ENCODE measurements around the gene MTCP1. TPM values are rescaled to one million over a fixed set of nuclear protein-coding genes. Genes with fewer than 3 reads are reported as not detected.

The MTCP1 gene
- total RNA-seq, 1 donor from 2014 or later: 13.0 TPM

DNA sequence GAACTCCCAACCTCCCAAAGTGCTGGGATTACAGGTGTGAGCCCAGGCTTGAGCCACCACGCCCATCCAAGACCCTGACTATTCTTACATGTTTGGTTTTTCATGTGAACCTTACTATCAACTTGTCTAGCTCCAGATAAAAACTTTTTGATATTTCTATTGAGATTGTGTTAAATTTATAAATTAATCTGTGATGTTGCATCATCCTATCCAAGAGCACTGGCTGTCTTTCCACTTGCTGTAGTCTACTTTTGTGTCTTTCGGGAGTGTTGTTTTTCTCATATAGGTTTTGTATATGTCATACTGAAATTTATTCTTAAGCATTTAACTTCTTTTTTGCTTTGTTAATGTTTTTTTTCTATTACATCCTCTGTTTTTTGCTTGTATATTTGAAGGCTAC lies 35.0 kb upstream of the MTCP1 start:
- Mint-ChIP-seq H3K4me1 (ENCODE audit: low read depth) (peaks cover 2% of the 10 kb centered on the region), H3K27me3 (no peaks in the 10 kb centered on the region), H3K27ac (no peak overlapping the region), H3K36me3 (ENCODE audit: insufficient read depth) (peaks cover 8% of the 10 kb centered on the region), H3K4me3 (ENCODE audit: low read depth) (no peak overlapping the region), H3K9me3 (ENCODE audit: low read depth) (peaks cover 11% of the 10 kb centered on the region)
- no peak for DNase-seq (ENCODE audit: low spot score, unreplicated experiment)
- TF ChIP-seq, protein P1, sequence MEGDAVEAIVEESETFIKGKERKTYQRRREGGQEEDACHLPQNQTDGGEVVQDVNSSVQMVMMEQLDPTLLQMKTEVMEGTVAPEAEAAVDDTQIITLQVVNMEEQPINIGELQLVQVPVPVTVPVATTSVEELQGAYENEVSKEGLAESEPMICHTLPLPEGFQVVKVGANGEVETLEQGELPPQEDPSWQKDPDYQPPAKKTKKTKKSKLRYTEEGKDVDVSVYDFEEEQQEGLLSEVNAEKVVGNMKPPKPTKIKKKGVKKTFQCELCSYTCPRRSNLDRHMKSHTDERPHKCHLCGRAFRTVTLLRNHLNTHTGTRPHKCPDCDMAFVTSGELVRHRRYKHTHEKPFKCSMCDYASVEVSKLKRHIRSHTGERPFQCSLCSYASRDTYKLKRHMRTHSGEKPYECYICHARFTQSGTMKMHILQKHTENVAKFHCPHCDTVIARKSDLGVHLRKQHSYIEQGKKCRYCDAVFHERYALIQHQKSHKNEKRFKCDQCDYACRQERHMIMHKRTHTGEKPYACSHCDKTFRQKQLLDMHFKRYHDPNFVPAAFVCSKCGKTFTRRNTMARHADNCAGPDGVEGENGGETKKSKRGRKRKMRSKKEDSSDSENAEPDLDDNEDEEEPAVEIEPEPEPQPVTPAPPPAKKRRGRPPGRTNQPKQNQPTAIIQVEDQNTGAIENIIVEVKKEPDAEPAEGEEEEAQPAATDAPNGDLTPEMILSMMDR (IDR thresholded peaks at IDR 0.05; ENCODE audit: unreplicated experiment): no peak

DNA sequence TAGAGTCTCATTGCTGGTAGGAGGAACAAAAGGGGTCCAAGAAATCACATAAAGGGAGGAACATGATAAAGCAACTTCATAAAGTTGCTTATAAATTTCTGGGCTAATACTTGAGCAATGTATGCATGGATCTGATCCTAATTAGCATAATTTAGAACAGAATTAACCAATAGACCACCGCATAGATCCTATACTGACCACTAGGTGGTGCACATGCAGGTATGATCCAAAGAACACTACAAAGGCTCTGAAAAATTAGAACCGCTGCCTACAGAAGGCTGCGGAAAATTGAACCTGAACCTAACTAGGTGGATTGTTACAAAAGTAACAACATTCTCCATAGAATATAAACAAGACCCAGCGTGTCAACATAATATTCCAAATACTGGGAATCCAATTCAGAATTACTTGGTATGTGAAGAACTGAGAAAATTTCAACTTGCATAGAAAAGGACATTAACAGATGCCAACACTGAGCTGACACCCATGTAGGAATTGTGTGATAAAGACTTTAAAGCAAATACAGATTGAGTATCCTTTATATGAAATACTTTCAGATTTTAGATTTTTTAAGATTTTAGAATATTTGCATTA lies 23.6 kb upstream of the MTCP1 start:
- H3K27ac Mint-ChIP-seq: no peak overlapping the region
- peaks cover 22% of the 10 kb centered on the region for H3K36me3 Mint-ChIP-seq (ENCODE audit: insufficient read depth)
- H3K4me1 Mint-ChIP-seq (ENCODE audit: low read depth): no peaks in the 10 kb centered on the region
- H3K4me3 Mint-ChIP-seq (ENCODE audit: low read depth): no peak overlapping the region
- DNase-seq (ENCODE audit: low spot score, unreplicated experiment): no peak
- no peaks in the 10 kb centered on the region for H3K27me3 Mint-ChIP-seq
- H3K9me3 Mint-ChIP-seq (ENCODE audit: low read depth): peaks cover 22% of the 10 kb centered on the region
- TF ChIP-seq, protein P1 (IDR thresholded peaks at IDR 0.05; ENCODE audit: unreplicated experiment): peak; percentile 68

DNA sequence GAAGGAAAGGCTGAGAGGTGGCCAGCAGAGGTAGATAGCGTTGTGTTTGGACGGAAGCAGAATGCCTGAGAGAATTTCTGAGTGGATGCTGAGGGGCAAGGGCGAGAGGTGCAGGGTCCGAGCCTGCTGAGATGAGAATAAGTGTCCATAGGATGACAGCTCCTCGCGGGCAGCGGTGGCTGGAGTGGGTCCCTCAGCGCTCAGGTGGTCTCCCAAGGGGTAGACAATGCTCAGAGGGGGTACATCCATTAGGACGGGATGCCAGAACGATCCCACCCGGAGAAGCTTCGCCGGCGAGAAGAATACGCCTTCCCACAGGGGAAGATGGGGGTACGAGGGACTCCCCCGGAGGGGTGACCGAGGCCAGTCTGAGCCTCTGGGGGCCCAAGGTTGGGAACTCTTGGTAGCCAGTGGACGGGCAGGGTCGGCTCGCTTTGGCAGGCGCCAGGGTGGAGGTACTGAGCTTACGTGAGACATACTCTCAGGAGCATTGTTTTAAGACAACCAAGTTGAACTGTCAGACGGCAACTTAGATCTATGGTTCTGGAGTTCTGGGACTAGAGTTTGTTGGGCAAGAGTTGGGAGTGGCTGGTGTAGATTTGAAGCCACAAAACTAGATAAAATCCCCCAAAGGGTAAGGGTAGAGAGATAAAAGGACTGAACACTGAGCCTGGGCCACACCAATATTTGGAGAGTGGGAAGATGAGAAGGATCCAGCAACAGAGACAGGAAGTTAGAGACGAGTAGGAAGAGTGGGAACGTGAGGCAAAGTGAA lies 16.2 kb upstream of the MTCP1 start:
- TF ChIP-seq, protein P1 (IDR thresholded peaks at IDR 0.05; ENCODE audit: unreplicated experiment): no peak
- no peaks in the 10 kb centered on the region for H3K4me1 Mint-ChIP-seq (ENCODE audit: low read depth)
- no peak overlapping the region for H3K4me3 Mint-ChIP-seq (ENCODE audit: low read depth)
- DNase-seq (ENCODE audit: low spot score, unreplicated experiment): no peak
- H3K36me3 Mint-ChIP-seq (ENCODE audit: insufficient read depth): peaks cover 13% of the 10 kb centered on the region
- peaks cover 18% of the 10 kb centered on the region for H3K9me3 Mint-ChIP-seq (ENCODE audit: low read depth)
- H3K27me3 Mint-ChIP-seq: no peaks in the 10 kb centered on the region
- H3K27ac Mint-ChIP-seq: peak overlapping the region; percentile 4

DNA sequence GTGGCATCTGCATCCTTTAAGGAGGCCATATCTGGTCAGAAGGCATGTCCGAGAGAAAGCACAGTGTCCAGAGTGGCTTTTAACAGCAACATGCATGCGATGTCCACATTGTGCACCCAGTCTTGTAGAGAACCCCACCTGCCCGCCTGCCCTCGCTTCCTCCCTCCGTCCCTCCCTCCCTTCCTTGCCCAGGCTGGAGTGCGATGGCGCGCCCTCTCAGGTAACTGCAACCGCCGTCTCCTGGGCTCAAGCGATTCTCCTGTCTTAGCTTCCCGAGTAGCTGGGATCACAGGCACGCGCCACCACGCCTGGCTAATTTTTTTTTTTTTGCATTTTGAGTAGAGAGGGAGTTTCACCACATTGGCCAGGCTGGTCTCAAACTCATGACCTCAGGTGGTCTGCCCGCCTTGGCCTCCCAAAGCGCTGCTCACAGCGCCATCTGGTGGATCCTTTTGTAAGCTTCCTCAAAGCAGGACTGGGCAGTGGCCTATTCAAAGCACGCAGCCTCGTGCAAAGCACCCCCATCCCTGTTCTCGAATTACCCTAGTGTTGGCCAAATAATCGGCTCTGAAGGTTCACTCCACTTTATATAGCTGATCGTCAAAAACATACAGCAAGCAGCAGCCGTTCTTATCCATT lies 15.4 kb upstream of the MTCP1 start:
- no peak for DNase-seq (ENCODE audit: low spot score, unreplicated experiment)
- TF ChIP-seq, protein P1 (IDR thresholded peaks at IDR 0.05; ENCODE audit: unreplicated experiment): peak; percentile 32
- peaks cover 23% of the 10 kb centered on the region for H3K9me3 Mint-ChIP-seq (ENCODE audit: low read depth)
- H3K4me1 Mint-ChIP-seq (ENCODE audit: low read depth): no peaks in the 10 kb centered on the region
- H3K4me3 Mint-ChIP-seq (ENCODE audit: low read depth): no peak overlapping the region
- peaks cover 15% of the 10 kb centered on the region for H3K36me3 Mint-ChIP-seq (ENCODE audit: insufficient read depth)
- no peak overlapping the region for H3K27ac Mint-ChIP-seq
- no peaks in the 10 kb centered on the region for H3K27me3 Mint-ChIP-seq

DNA sequence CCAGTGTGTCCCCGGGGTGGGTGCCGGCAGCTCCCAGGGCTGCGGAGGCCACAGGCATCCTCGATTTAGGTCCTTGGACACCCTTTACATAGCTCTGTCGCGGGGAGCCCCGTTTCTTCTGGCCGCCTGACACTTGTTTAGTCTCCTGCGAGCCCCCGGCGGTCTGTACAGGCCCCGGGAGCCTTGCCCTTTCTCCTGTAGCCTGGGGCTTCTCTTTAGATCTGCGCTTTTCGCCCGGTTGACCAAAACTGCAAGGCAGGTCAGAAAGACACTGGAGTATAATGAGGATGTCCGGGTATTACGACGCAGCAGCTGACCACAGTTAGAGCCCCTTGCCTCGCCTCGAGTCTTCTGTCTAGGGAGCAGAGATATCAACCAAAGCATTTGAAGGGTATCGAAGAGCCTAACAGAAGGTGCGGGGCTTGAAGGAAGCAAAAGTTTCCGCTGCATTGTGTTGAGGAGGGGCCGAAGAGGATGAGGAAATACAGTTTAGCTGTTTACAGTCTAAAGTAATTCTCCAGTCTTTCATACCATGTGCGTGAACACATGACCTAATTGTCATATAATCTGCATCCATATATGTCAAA lies 851 bp upstream of the MTCP1 start:
- Mint-ChIP-seq H3K4me1 (ENCODE audit: low read depth) (peaks cover 12% of the 10 kb centered on the region), H3K27ac (peak overlapping the region; percentile 97), H3K36me3 (ENCODE audit: insufficient read depth) (peaks cover 11% of the 10 kb centered on the region), H3K4me3 (ENCODE audit: low read depth) (peak overlapping the region; percentile 89), H3K27me3 (no peaks in the 10 kb centered on the region), H3K9me3 (ENCODE audit: low read depth) (peaks cover 8% of the 10 kb centered on the region)
- no peak for DNase-seq (ENCODE audit: low spot score, unreplicated experiment)
- TF ChIP-seq, protein P1 (IDR thresholded peaks at IDR 0.05; ENCODE audit: unreplicated experiment): no peak
